Measurements from ENCODE around the gene FNDC3B. TPM values are rescaled to one million over a fixed set of nuclear protein-coding genes. Genes with fewer than 3 reads are reported as not detected.
A peak's percentile ranks its signal among the peaks of the same experiment; 100 is the strongest.

The FNDC3B gene
- total RNA-seq, 1 experiment from 2014 or later: 48.6 TPM

DNA sequence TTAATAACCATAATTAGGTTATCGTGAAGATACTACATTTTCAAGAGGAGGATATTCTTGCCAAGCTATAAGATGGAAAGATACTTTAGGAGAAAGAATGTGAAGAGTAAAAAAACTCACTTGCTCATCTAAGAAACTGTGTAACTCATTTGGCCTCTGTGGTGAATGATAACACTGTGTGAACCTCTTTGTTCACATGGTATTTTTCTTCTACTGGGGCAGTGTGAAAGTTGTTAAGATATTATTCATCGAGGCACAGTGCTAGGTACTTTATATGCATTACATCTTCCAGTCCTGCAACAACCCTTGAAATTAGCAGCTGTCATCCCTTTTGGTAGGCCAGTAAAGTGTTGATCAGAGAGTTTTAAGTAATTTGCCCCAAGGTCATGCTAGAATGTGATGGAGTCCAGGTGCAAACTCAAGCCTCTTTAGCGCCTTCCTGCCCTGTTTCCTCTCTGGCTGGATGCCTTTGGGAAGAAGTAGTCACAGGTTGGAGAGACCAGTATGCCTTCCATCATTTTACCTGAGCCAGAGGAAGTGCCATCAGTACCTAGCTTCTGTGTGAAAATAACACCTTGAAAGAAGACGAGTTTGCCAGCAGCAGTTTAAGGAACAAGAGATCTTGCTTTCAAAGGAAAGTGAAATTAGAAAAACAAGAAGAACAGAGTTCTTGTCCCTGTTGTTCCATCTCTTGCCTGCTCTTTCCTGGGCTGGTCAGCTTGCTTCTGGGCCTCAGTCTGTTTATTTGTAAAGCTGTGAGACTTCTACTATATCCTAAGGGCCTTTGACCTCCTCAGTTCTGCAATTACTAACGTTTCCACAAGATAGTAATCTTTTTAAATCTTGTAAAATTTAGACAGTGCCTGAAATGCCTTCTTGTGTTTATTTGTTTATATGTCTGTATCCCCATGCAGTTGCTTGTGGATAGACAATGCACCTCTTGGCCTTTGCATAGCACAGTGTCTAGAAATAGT, 179.3 kb downstream of the FNDC3B start:
- POLR2A ChIA-PET (ENCODE audit: unreplicated experiment): interaction anchor here (0.6 kb wide), 1 partner anchor 13 kb away, joined by 3 read pairs; no protein-coding TSS in a partner anchor
- CTCF ChIA-PET: no interaction called here
- Histone ChIP-seq H3K4me3 (ENCODE audit: low read length) (no peak overlapping the region), H3K4me1 (ENCODE audit: insufficient read depth, low read length) (peaks cover 41% of the 10 kb centered on the region), H3K4me2 (ENCODE audit: low read length) (0 out of 2 replicates have a peak overlapping the region, but pooled peaks have one; percentile 9), H3K9me3 (ENCODE audit: low read length) (no peaks in the 10 kb centered on the region), H3K9me2 (replicated peaks; ENCODE audit: low read length) (no peaks in the 10 kb centered on the region), H4K20me1 (ENCODE audit: low read length) (0 out of 2 replicates have a peak, but pooled peaks cover 6% of the 10 kb centered on the region), H2AFZ (ENCODE audit: low read length) (no peak overlapping the region), H3K9ac (ENCODE audit: low read length) (no peak overlapping the region), H3K27ac (ENCODE audit: low read length) (no peak overlapping the region), H3F3A (ENCODE audit: low read length, unreplicated experiment) (no peaks in the 10 kb centered on the region), H3K79me2 (ENCODE audit: low read length) (peaks cover 91% of the 10 kb centered on the region), H3K27me3 (ENCODE audit: low read length) (no peaks in the 10 kb centered on the region), H3K36me3 (ENCODE audit: low read depth, low read length) (no peaks in the 10 kb centered on the region)
- TF ChIP-seq, protein P1, sequence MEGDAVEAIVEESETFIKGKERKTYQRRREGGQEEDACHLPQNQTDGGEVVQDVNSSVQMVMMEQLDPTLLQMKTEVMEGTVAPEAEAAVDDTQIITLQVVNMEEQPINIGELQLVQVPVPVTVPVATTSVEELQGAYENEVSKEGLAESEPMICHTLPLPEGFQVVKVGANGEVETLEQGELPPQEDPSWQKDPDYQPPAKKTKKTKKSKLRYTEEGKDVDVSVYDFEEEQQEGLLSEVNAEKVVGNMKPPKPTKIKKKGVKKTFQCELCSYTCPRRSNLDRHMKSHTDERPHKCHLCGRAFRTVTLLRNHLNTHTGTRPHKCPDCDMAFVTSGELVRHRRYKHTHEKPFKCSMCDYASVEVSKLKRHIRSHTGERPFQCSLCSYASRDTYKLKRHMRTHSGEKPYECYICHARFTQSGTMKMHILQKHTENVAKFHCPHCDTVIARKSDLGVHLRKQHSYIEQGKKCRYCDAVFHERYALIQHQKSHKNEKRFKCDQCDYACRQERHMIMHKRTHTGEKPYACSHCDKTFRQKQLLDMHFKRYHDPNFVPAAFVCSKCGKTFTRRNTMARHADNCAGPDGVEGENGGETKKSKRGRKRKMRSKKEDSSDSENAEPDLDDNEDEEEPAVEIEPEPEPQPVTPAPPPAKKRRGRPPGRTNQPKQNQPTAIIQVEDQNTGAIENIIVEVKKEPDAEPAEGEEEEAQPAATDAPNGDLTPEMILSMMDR (conservative IDR thresholded peaks at IDR 0.05; ENCODE audit: low read depth, low read length): no peak
- no peak for TF ChIP-seq EZH2phosphoT487 (IDR thresholded peaks at IDR 0.05; ENCODE audit: borderline replicate concordance, low read length)
- TF ChIP-seq EZH2 (IDR thresholded peaks at IDR 0.05; ENCODE audit: low read length, unreplicated experiment): no peak
- ATAC-seq: peak; percentile 39; the same call in 1 of the 2 replicates
- DNase-seq: no peak
- BruUV-seq (replicated peaks): no TSS peak
- intact Hi-C loops (cut with micrococcal nuclease): no loop called here

DNA sequence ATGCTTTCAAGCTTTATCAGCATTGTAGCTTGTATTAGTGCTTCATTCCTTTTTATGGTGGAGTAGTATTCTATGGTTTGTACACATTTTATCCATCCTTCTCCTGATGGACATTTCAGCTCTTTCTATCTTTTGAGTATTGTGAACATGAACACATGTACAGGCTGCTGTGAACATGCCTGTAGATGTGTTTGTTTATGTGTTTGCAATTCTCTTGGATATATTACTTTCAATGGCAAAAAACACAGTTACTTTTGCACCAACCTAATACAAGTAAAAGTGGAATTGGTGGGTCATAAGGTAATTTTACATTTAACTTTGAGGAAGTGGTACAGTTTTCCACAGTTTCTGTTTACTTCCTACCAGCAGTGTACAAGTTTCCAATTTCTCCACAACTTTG, 180.4 kb downstream of the FNDC3B start:
- intact Hi-C loops (cut with micrococcal nuclease): no loop called here
- TF ChIP-seq EZH2phosphoT487 (IDR thresholded peaks at IDR 0.05; ENCODE audit: borderline replicate concordance, low read length) (no peak), EZH2 (IDR thresholded peaks at IDR 0.05; ENCODE audit: low read length, unreplicated experiment) (no peak)
- TF ChIP-seq, protein P1 (conservative IDR thresholded peaks at IDR 0.05; ENCODE audit: low read depth, low read length): no peak
- 0 out of 2 replicates have a peak, but pooled peaks cover 6% of the 10 kb centered on the region for H4K20me1 ChIP-seq (ENCODE audit: low read length)

More for the DNA sequence above, 180.4 kb downstream of the FNDC3B start:
- peaks cover 40% of the 10 kb centered on the region for H3K4me1 ChIP-seq (ENCODE audit: insufficient read depth, low read length)
- no peaks in the 10 kb centered on the region for H3K27me3 ChIP-seq (ENCODE audit: low read length)
- H3K79me2 ChIP-seq (ENCODE audit: low read length): peaks cover 91% of the 10 kb centered on the region
- CTCF ChIA-PET: no interaction called here
- H2AFZ ChIP-seq (ENCODE audit: low read length): no peak overlapping the region
- H3F3A ChIP-seq (ENCODE audit: low read length, unreplicated experiment): peaks cover 5% of the 10 kb centered on the region
- POLR2A ChIA-PET (ENCODE audit: unreplicated experiment): interaction anchor here (0.6 kb wide), 1 partner anchor 14 kb away, joined by 3 read pairs; no protein-coding TSS in a partner anchor
- H3K36me3 ChIP-seq (ENCODE audit: low read depth, low read length): no peaks in the 10 kb centered on the region
- H3K27ac ChIP-seq (ENCODE audit: low read length): no peak overlapping the region
- H3K4me3 ChIP-seq (ENCODE audit: low read length): no peak overlapping the region
- no peaks in the 10 kb centered on the region for H3K9me2 ChIP-seq (replicated peaks; ENCODE audit: low read length)
- H3K9me3 ChIP-seq (ENCODE audit: low read length): no peaks in the 10 kb centered on the region
- DNase-seq (no peak), ATAC-seq (no peak)
- no peak overlapping the region for H3K4me2 ChIP-seq (ENCODE audit: low read length)
- no TSS peak for BruUV-seq (replicated peaks)
- H3K9ac ChIP-seq (ENCODE audit: low read length): no peak overlapping the region
